ENCODE data around the gene WNK4. TPM values are rescaled to one million over a fixed set of nuclear protein-coding genes. Genes with fewer than 3 reads are reported as not detected.

WNK4 gene
- polyA plus RNA-seq, 1 experiment: 2.9 TPM

GRCh38 chr17:42845918-42846593 lies 65.6 kb downstream of the WNK4 start:
- ChIA-PET POLR2A (interaction anchor here (0.5 kb wide), 1 partner anchor 11 kb away, joined by 4 read pairs; no protein-coding TSS in a partner anchor), CTCF (interaction anchor here (5.3 to 7.9 kb wide), 2 partner anchors 83 to 92 kb away, joined by 61 to 62 read pairs; no protein-coding TSS in a partner anchor)
- no peak overlapping the region for H3K4me3 ChIP-seq (ENCODE audit: low read depth, low read length)
- TF ChIP-seq CTCF (IDR thresholded peaks at IDR 0.05; ENCODE audit: insufficient read depth, low read depth, low read length): no peak
- no peaks in the 10 kb centered on the region; the same call in 1 of the 2 replicates for H3K27me3 ChIP-seq (ENCODE audit: control insufficient read depth, insufficient read depth, low read length)
- DNase-seq (ENCODE audit: low read depth): no peak
- H3K36me3 ChIP-seq (ENCODE audit: control insufficient read depth, insufficient read depth, low read length): peaks cover 15% of the 10 kb centered on the region

Small RNAs within 50 kb of the gene (small RNA-seq; reads per million reads assigned to genes)
- gene HMGN2P15 (ENCODE audit: insufficient read length, low read depth, low replicate concordance): not detected
- not detected for gene MIR6781 (ENCODE audit: insufficient read length, low read depth, low replicate concordance)

Other genes with a start within 250 kb of the WNK4 start
- 16.3 and 45.3 TPM in 2 replicates for gene NAGLU, start 244.4 kb upstream of the WNK4 start, polyA plus RNA-seq (2011; rRNA removed)
- gene HSD17B1, start 227.7 kb upstream of the WNK4 start, polyA plus RNA-seq (2011; rRNA removed): 0.49 and 0.54 TPM in 2 replicates
- gene COASY, start 218.5 kb upstream of the WNK4 start, polyA plus RNA-seq (2011; rRNA removed): 28.6 and 41.5 TPM in 2 replicates
- gene MLX, start 213.5 kb upstream of the WNK4 start, polyA plus RNA-seq (2011; rRNA removed): 40.9 and 50.1 TPM in 2 replicates
- 3.4 and 5.8 TPM in 2 replicates for gene PSMC3IP, start 202.9 kb upstream of the WNK4 start, polyA plus RNA-seq (2011; rRNA removed)
- gene RETREG3, start 171.2 kb upstream of the WNK4 start, polyA plus RNA-seq (2011; rRNA removed): 28.4 and 54.4 TPM in 2 replicates
- 37.2 and 66.1 TPM in 2 replicates for gene TUBG1, start 170.9 kb upstream of the WNK4 start, polyA plus RNA-seq (2011; rRNA removed)
- gene TUBG2, start 121.3 kb upstream of the WNK4 start, polyA plus RNA-seq (2011; rRNA removed): 11.4 and 15.1 TPM in 2 replicates
- 5.6 and 9.1 TPM in 2 replicates for gene PLEKHH3, start 103.6 kb upstream of the WNK4 start, polyA plus RNA-seq (2011; rRNA removed)
- gene CCR10, start 98.8 kb upstream of the WNK4 start, polyA plus RNA-seq (2011; rRNA removed): 0.91 and 2.3 TPM in 2 replicates
- gene CNTNAP1, start 98.1 kb upstream of the WNK4 start, polyA plus RNA-seq (2011; rRNA removed): 51.8 and 90.6 TPM in 2 replicates
- 30.4 and 32.0 TPM in 2 replicates for gene EZH1, start 35.6 kb upstream of the WNK4 start, polyA plus RNA-seq (2011; rRNA removed)
- gene RAMP2, start 19.4 kb upstream of the WNK4 start, polyA plus RNA-seq (2011; rRNA removed): 1.7 and 2.8 TPM in 2 replicates
- gene VPS25, start 7.2 kb upstream of the WNK4 start, polyA plus RNA-seq (2011; rRNA removed): 143 and 181 TPM in 2 replicates
- 82.8 and 91.9 TPM in 2 replicates for gene COA3, start 18.1 kb downstream of the WNK4 start, polyA plus RNA-seq (2011; rRNA removed)
- gene CNTD1, start 18.3 kb downstream of the WNK4 start, polyA plus RNA-seq (2011; rRNA removed): 0.29 and 0.45 TPM in 2 replicates
- gene BECN1, start 43.7 kb downstream of the WNK4 start, polyA plus RNA-seq (2011; rRNA removed): 118 and 126 TPM in 2 replicates
- gene PSME3, start 52.8 kb downstream of the WNK4 start, polyA plus RNA-seq (2011; rRNA removed): 65.7 and 101 TPM in 2 replicates
- 0.37 and 0.43 TPM in 2 replicates for gene AOC2, start 64.0 kb downstream of the WNK4 start, polyA plus RNA-seq (2011; rRNA removed)
- gene AOC3, start 70.6 kb downstream of the WNK4 start, polyA plus RNA-seq (2011; rRNA removed): 0.10 and 0.22 TPM in 2 replicates
- gene G6PC1, start 120.2 kb downstream of the WNK4 start, polyA plus RNA-seq (2011; rRNA removed): not detected in 2 replicates
- 45.2 and 51.6 TPM in 2 replicates for gene AARSD1, start 183.8 kb downstream of the WNK4 start, polyA plus RNA-seq (2011; rRNA removed)
- gene PTGES3L, start 199.5 kb downstream of the WNK4 start, polyA plus RNA-seq (2011; rRNA removed): 3.3 and 3.4 TPM in 2 replicates
- gene RUNDC1, start 200.0 kb downstream of the WNK4 start, polyA plus RNA-seq (2011; rRNA removed): 9.8 and 12.9 TPM in 2 replicates
- gene RPL27, start 217.8 kb downstream of the WNK4 start, polyA plus RNA-seq (2011; rRNA removed): 3,309 and 5,343 TPM in 2 replicates
- 27.7 and 42.5 TPM in 2 replicates for gene IFI35, start 226.2 kb downstream of the WNK4 start, polyA plus RNA-seq (2011; rRNA removed)
- 170 and 245 TPM in 2 replicates for gene VAT1, start 241.8 kb downstream of the WNK4 start, polyA plus RNA-seq (2011; rRNA removed)
- 0.89 and 1.3 TPM in 2 replicates for gene RND2, start 244.6 kb downstream of the WNK4 start, polyA plus RNA-seq (2011; rRNA removed)

All from BJ (cell line).